A673 (cell line): ENCODE data around the gene SBSN.

Source experiments
- EZH2 ChIP-seq: fragments of 200-600 bp; sonication (generic); IDR thresholded peaks from 2 replicates; pipeline ENCODE4 v1.6.1; 2017; ENCODE audit warnings: borderline replicate concordance, low read depth, mild to moderate bottlenecking, mixed read lengths, antibody characterized with exemption, low read length; ENCODE audit not compliant: poor library complexity, severe bottlenecking
- TF ChIP-seq, protein P1 (sequence below): fragments of 300-800, 200-600 bp; sonication (generic); conservative IDR thresholded peaks from 2 replicates; pipeline ENCODE4 v1.5.1; 2017; ENCODE audit warnings: low read depth, mild to moderate bottlenecking, antibody characterized with exemption, low read length, moderate library complexity, mixed read lengths

DNA sequence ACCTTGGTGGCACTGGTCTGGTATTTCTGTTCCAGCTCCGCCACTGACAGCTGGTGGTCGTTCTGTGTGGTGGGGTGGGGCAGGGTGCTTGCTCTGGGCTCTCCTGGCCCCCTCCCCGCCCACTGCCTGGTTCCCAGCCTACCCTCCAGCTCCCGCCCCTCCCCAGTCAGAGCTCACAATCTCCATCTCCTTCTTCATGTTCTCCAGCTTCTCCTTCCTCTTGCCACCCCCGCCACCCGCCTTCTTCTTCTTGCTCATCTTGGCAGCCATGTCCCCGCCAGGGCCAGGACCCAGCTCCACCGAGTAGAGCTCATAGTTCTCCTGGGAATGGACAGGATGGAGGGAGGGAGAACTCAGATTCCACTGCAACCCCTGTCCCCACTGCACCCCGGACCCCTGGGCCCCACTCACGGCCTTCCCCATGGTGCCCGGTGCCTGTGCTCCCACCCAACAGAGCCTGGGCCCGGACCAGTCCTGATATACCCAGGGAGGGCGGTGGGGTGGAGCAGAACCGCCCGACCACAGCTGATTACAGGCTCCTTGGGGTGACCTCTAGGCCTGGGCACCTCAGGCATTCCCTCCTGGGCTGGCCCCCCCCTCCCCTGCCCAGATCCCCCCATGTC is 35.2 kb upstream of the SBSN start, which contains the start of gene ATP4A:
- TF ChIP-seq, protein P1, sequence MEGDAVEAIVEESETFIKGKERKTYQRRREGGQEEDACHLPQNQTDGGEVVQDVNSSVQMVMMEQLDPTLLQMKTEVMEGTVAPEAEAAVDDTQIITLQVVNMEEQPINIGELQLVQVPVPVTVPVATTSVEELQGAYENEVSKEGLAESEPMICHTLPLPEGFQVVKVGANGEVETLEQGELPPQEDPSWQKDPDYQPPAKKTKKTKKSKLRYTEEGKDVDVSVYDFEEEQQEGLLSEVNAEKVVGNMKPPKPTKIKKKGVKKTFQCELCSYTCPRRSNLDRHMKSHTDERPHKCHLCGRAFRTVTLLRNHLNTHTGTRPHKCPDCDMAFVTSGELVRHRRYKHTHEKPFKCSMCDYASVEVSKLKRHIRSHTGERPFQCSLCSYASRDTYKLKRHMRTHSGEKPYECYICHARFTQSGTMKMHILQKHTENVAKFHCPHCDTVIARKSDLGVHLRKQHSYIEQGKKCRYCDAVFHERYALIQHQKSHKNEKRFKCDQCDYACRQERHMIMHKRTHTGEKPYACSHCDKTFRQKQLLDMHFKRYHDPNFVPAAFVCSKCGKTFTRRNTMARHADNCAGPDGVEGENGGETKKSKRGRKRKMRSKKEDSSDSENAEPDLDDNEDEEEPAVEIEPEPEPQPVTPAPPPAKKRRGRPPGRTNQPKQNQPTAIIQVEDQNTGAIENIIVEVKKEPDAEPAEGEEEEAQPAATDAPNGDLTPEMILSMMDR = no peak
- TF ChIP-seq EZH2 = no peak
